ENCODE measurements around the gene RNASE8. TPM values are rescaled to one million over a fixed set of nuclear protein-coding genes. Genes with fewer than 3 reads are reported as not detected.
A peak's percentile ranks its signal among the peaks of the same experiment; 100 is the strongest.

RNASE8 gene
- total RNA-seq, 1 experiment from 2014 or later, result not detected

DNA sequence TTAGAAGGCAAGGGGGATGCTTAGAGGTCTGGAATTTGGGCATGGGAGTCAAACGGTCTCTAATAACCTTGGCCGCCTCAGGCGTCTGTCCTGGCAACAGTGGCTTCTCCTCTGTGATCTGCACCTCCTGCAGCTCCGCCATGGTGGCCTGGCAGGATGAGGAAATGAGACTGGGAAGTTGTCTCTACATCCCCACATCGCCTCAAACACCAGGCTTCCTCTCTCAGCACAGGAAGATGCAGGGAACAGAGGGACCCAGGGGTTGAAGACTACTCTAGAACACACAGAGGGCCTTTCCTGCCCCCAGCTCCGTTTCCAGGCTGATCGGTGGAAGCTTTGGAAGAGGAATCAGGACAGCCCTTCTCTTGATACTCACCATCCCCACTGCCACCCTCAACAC lies 34.4 kb upstream of the RNASE8 start:
- in situ Hi-C loops (cut with HindIII; ENCODE audit: low pct_unique_long_range_greater_than_20kb, low sequenced_read_pairs) (no loop called here), intact Hi-C loops (cut with micrococcal nuclease; ENCODE audit: unreplicated experiment) (no loop called here)
- TF ChIP-seq, protein P1, sequence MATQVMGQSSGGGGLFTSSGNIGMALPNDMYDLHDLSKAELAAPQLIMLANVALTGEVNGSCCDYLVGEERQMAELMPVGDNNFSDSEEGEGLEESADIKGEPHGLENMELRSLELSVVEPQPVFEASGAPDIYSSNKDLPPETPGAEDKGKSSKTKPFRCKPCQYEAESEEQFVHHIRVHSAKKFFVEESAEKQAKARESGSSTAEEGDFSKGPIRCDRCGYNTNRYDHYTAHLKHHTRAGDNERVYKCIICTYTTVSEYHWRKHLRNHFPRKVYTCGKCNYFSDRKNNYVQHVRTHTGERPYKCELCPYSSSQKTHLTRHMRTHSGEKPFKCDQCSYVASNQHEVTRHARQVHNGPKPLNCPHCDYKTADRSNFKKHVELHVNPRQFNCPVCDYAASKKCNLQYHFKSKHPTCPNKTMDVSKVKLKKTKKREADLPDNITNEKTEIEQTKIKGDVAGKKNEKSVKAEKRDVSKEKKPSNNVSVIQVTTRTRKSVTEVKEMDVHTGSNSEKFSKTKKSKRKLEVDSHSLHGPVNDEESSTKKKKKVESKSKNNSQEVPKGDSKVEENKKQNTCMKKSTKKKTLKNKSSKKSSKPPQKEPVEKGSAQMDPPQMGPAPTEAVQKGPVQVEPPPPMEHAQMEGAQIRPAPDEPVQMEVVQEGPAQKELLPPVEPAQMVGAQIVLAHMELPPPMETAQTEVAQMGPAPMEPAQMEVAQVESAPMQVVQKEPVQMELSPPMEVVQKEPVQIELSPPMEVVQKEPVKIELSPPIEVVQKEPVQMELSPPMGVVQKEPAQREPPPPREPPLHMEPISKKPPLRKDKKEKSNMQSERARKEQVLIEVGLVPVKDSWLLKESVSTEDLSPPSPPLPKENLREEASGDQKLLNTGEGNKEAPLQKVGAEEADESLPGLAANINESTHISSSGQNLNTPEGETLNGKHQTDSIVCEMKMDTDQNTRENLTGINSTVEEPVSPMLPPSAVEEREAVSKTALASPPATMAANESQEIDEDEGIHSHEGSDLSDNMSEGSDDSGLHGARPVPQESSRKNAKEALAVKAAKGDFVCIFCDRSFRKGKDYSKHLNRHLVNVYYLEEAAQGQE (IDR thresholded peaks at IDR 0.05; ENCODE audit: insufficient read depth in 1 of 2, low read depth in 2 of 2, low read length in 1 of 2), result no peak
- TF ChIP-seq SIN3A (IDR thresholded peaks at IDR 0.05; ENCODE audit: borderline replicate concordance, insufficient read depth, low read depth, low read length) (no peak), CTCF (IDR thresholded peaks at IDR 0.05) (no peak), POLR2AphosphoS5 (IDR thresholded peaks at IDR 0.05; ENCODE audit: low read depth, low read length) (no peak), TCF7L2 (IDR thresholded peaks at IDR 0.05; ENCODE audit: low read depth, low read length) (no peak)
- DNase-seq (ENCODE audit: low read depth, low spot score) (no peak), ATAC-seq (no peak)
- H3K4me3 ChIP-seq (ENCODE audit: low read depth in 2 of 2, low read length in 2 of 2), result no peak overlapping the region
- CTCF ChIA-PET, result interaction anchor here (0.6 kb wide), 1 partner anchor 54 kb away, joined by 4 read pairs; no protein-coding TSS in a partner anchor
- H3K27me3 ChIP-seq (ENCODE audit: control insufficient read depth, insufficient read depth, low read length), result peaks cover 2% of the 10 kb centered on the region; the same call in 1 of the 2 replicates
- BruUV-seq (replicated peaks), result no TSS peak
- H3K36me3 ChIP-seq (ENCODE audit: control insufficient read depth, insufficient read depth, low read length), result no peaks in the 10 kb centered on the region
- no peak overlapping the region for H3K27ac ChIP-seq (ENCODE audit: low read length)
- no peaks in the 10 kb centered on the region for H3K9me3 ChIP-seq (ENCODE audit: control insufficient read depth, insufficient read depth, low read depth, low read length)
- POLR2A ChIA-PET, result no interaction called here
- no peaks in the 10 kb centered on the region; the same call in 1 of the 2 replicates for H3K4me1 ChIP-seq (ENCODE audit: control insufficient read depth, insufficient read depth, low read length)

DNA sequence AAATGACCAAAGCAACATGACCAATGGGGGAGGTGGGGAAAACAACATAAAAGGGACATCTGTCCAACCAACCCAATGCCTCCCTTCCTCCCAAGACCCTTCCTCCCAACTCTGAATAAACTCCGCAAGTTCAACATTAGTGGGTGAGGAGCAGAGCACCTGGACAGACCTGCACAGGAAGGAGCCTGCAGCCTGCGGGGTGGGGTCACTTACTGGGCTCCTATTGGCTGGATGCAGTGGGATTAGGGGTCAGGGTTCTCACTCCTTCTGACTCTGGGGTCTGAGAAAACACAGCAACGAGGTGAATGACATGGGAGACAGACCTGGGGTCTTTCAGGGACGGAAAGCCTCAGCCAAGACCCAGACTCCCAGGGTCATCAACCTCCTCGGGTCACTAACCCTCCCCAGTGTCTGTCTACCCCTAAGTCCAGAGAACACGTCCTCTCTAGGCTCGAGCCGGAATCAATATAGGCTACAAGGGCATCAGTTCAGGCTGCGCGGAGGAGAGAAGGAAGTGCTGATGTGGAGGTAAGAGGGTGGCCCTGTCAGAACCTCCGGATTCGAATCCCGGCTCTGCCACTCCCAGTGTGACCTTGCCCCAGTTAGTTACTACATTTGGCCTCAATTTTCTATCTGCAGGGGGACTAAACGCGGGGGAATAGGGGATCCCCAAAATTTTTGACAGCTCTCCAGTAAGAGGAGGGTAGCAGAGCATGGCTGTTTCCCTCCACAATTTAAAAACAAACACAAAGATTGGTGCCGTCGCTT lies 33.6 kb upstream of the RNASE8 start:
- ATAC-seq, result peak; percentile 53; the same call in 1 of the 2 replicates
- CTCF ChIA-PET, result no interaction called here
- intact Hi-C loops (cut with micrococcal nuclease; ENCODE audit: unreplicated experiment), result no loop called here

More for the DNA sequence above, 33.6 kb upstream of the RNASE8 start:
- no peaks in the 10 kb centered on the region; the same call in 1 of the 2 replicates for H3K4me1 ChIP-seq (ENCODE audit: control insufficient read depth, insufficient read depth, low read length)
- no peaks in the 10 kb centered on the region for H3K36me3 ChIP-seq (ENCODE audit: control insufficient read depth, insufficient read depth, low read length)
- no TSS peak for BruUV-seq (replicated peaks)
- DNase-seq (ENCODE audit: low read depth, low spot score), result no peak
- in situ Hi-C loops (cut with HindIII; ENCODE audit: low pct_unique_long_range_greater_than_20kb, low sequenced_read_pairs), result no loop called here
- TF ChIP-seq, protein P1 (IDR thresholded peaks at IDR 0.05; ENCODE audit: insufficient read depth in 1 of 2, low read depth in 2 of 2, low read length in 1 of 2), result no peak
- TF ChIP-seq POLR2AphosphoS5 (IDR thresholded peaks at IDR 0.05; ENCODE audit: low read depth, low read length), result no peak
- TF ChIP-seq CTCF (IDR thresholded peaks at IDR 0.05), result no peak
- no peak for TF ChIP-seq SIN3A (IDR thresholded peaks at IDR 0.05; ENCODE audit: borderline replicate concordance, insufficient read depth, low read depth, low read length)
- no peak for TF ChIP-seq TCF7L2 (IDR thresholded peaks at IDR 0.05; ENCODE audit: low read depth, low read length)
- POLR2A ChIA-PET, result no interaction called here
- peaks cover 2% of the 10 kb centered on the region; the same call in 1 of the 2 replicates for H3K27me3 ChIP-seq (ENCODE audit: control insufficient read depth, insufficient read depth, low read length)
- no peaks in the 10 kb centered on the region for H3K9me3 ChIP-seq (ENCODE audit: control insufficient read depth, insufficient read depth, low read depth, low read length)
- no peak overlapping the region; a peak in 1 of 4 replicates for H3K4me3 ChIP-seq (ENCODE audit: low read depth in 2 of 2, low read length in 2 of 2)
- no peak overlapping the region for H3K27ac ChIP-seq (ENCODE audit: low read length)

All from Panc1 (cell line).